ENCODE measurements around the gene AXDND1.
"Not testable (repeated sequence)": the region's sequence is repeated elsewhere in the genome, so short reads cannot be mapped to it uniquely, and the experiment has no call there.

The AXDND1 gene

GRCh38 chr1:179445593-179445992 is 79.8 kb downstream of the AXDND1 start:
- DNase-seq (ENCODE audit: low read depth, low spot score): no peak
- no peak overlapping the region for H3K4me3 ChIP-seq (ENCODE audit: low read length)

GRCh38 chr1:179447489-179447888 is 81.7 kb downstream of the AXDND1 start:
- DNase-seq (ENCODE audit: low read depth, low spot score): peak; percentile 16
- no peak overlapping the region for H3K4me3 ChIP-seq (ENCODE audit: low read length)

- DNase-seq (ENCODE audit: low read depth, low spot score): no peak
- H3K4me3 ChIP-seq (ENCODE audit: low read length): no peak overlapping the region
Observed at GRCh38 chr1:179448437-179449149, 82.8 kb downstream of the AXDND1 start.

- not testable (repeated sequence) for DNase-seq (ENCODE audit: low read depth, low spot score); H3K4me3 ChIP-seq (ENCODE audit: low read length)
Observed at GRCh38 chr1:179459606-179460206, 93.9 kb downstream of the AXDND1 start.

- DNase-seq (ENCODE audit: low read depth, low spot score); H3K4me3 ChIP-seq (ENCODE audit: low read length): not testable (repeated sequence)
Observed at GRCh38 chr1:179465661-179466060, 99.9 kb downstream of the AXDND1 start.

GRCh38 chr1:179474713-179475112 is 108.9 kb downstream of the AXDND1 start:
- no peak overlapping the region for H3K4me3 ChIP-seq (ENCODE audit: low read length)
- no peak for DNase-seq (ENCODE audit: low read depth, low spot score)

- DNase-seq (ENCODE audit: low read depth, low spot score): no peak
- no peak overlapping the region for H3K4me3 ChIP-seq (ENCODE audit: low read length)
Observed at GRCh38 chr1:179476484-179476883, 110.7 kb downstream of the AXDND1 start.

GRCh38 chr1:179478370-179478769 is 112.6 kb downstream of the AXDND1 start:
- no peak for DNase-seq (ENCODE audit: low read depth, low spot score)
- H3K4me3 ChIP-seq (ENCODE audit: low read length): no peak overlapping the region

GRCh38 chr1:179490611-179491010 is 124.8 kb downstream of the AXDND1 start:
- DNase-seq (ENCODE audit: low read depth, low spot score): no peak
- no peak overlapping the region for H3K4me3 ChIP-seq (ENCODE audit: low read length)

GRCh38 chr1:179493323-179493722 is 127.6 kb downstream of the AXDND1 start:
- DNase-seq (ENCODE audit: low read depth, low spot score): no peak
- no peak overlapping the region for H3K4me3 ChIP-seq (ENCODE audit: low read length)

GRCh38 chr1:179506199-179506598 is 140.4 kb downstream of the AXDND1 start:
- DNase-seq (ENCODE audit: low read depth, low spot score): no peak
- H3K4me3 ChIP-seq (ENCODE audit: low read length): no peak overlapping the region

GRCh38 chr1:179509384-179509783 is 143.6 kb downstream of the AXDND1 start:
- H3K4me3 ChIP-seq (ENCODE audit: low read length): no peak overlapping the region
- no peak for DNase-seq (ENCODE audit: low read depth, low spot score)

- peak; percentile 17 for DNase-seq (ENCODE audit: low read depth, low spot score)
- H3K4me3 ChIP-seq (ENCODE audit: low read length): no peak overlapping the region
Observed at GRCh38 chr1:179510038-179510437, 144.3 kb downstream of the AXDND1 start.

- H3K4me3 ChIP-seq (ENCODE audit: low read length): no peak overlapping the region
- no peak for DNase-seq (ENCODE audit: low read depth, low spot score)
Observed at GRCh38 chr1:179516976-179517705, 151.4 kb downstream of the AXDND1 start.

- not testable (repeated sequence) for H3K4me3 ChIP-seq (ENCODE audit: low read length); DNase-seq (ENCODE audit: low read depth, low spot score)
Observed at GRCh38 chr1:179518544-179518943, 152.8 kb downstream of the AXDND1 start.

GRCh38 chr1:179529482-179530195 is 163.9 kb downstream of the AXDND1 start:
- DNase-seq (ENCODE audit: low read depth, low spot score): no peak

GRCh38 chr1:179530352-179530751 is 164.6 kb downstream of the AXDND1 start:
- no peak overlapping the region for H3K4me3 ChIP-seq (ENCODE audit: low read length)
- no peak for DNase-seq (ENCODE audit: low read depth, low spot score)

More at GRCh38 chr1:179529482-179530195, 163.9 kb downstream of the AXDND1 start:
- H3K4me3 ChIP-seq (ENCODE audit: low read length): no peak overlapping the region

GRCh38 chr1:179541774-179542173 is 176.0 kb downstream of the AXDND1 start:
- no peak for DNase-seq (ENCODE audit: low read depth, low spot score)
- no peak overlapping the region for H3K4me3 ChIP-seq (ENCODE audit: low read length)

GRCh38 chr1:179545321-179545720 is 179.6 kb downstream of the AXDND1 start:
- no peak for DNase-seq (ENCODE audit: low read depth, low spot score)
- H3K4me3 ChIP-seq (ENCODE audit: low read length): no peak overlapping the region
